GM12891 (cell line): ENCODE measurements around the gene CHERP.

Source experiments
- PAX5 ChIP-seq: IDR thresholded peaks from 2 replicates; pipeline ENCODE4 v1.6.1; 2011; ENCODE audit warnings: low read length, moderate library complexity, mild to moderate bottlenecking; ENCODE audit not compliant: insufficient read depth, severe bottlenecking
- POLR2A ChIP-seq: IDR thresholded peaks from 2 replicates; pipeline ENCODE4 v1.6.1; 2011; ENCODE audit warnings: low read depth, low read length, control low read depth
- POLR2AphosphoS5 ChIP-seq: IDR thresholded peaks from 2 replicates; pipeline ENCODE4 v1.6.1; 2011; ENCODE audit warnings: low read depth, low read length, control low read depth
- SPI1 ChIP-seq: IDR thresholded peaks from 2 replicates; pipeline ENCODE4 v1.6.1; 2011; ENCODE audit warnings: low read depth, low read length, control low read depth
- TAF1 ChIP-seq: IDR thresholded peaks from 2 replicates; pipeline ENCODE4 v1.6.1; 2011; ENCODE audit warnings: low read depth, low read length, control low read depth

DNA sequence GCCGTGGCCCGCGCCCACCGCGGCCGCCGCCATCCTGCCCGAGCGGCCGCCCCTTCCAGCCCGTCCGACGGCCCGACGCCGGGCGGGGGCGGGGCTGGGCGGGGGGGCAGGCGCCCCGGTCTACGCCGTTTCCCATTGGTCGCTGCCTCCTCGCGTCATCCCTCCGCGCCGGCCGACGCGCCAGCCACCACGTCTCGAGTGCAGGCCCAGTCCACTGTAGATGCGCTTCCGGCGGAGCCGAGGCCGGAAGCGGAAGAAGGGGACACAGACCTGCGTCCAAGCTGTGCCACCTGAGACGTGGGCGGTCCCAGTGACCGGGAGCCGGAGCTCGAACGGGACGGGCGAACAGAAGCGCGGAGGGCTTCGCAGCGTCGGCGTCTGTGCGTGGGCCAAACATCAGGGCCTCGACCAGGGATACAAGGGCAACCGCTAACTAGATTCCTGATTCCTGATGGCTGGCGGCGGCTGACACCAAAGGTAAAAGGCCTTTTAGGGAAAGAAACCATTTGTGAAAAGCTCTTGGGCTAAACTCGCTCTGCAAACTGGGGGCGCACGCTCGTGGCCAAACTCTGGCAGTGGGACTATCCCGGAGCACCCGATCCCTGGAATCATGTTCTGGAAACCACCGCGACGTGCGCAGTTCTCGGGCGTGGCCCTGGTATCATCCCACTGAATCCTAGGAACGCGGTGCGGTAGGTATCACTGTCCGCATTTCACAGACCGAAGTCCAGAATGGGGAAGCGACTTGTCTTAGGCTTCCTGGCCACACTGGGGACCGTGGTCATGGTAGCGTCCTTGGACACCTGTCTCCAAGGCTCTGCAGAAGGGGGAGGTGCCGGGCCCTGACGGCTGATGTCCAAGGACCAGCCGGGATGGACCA lies 30.3 kb upstream of the CHERP start, which contains the start of gene SLC35E1:
- TF ChIP-seq POLR2AphosphoS5 (peak; percentile 94), POLR2A (peak; percentile 92), SPI1 (0 out of 2 replicates have a peak, but pooled peaks have one; percentile 2), TAF1 (peak; percentile 85), PAX5 (no peak)
